Umbilical cord (tissue), 2 donors: ENCODE results near the gene FPR2. TPM values are rescaled to one million over a fixed set of nuclear protein-coding genes. Genes with fewer than 3 reads are reported as not detected.
A peak's percentile ranks its signal among the peaks of the same experiment; 100 is the strongest.
"Not testable (repeated sequence)": the region's sequence is repeated elsewhere in the genome, so short reads cannot be mapped to it uniquely, and the experiment has no call there.

Source experiments
- DNase-seq: peaks from one replicate; pipeline ENCODE4 v3.0.0-alpha.2; 2015; ENCODE audit warnings: low spot score
- total RNA-seq: library from RNA; depleted of rRNA; stranded (reverse); fragments of >200 nt; gene quantifications from one replicate; pipeline ENCODE4 v1.2.3, GENCODE V29; 2014; ENCODE audit warnings: low replicate concordance; ENCODE audit not compliant: insufficient read depth

FPR2 gene
- total RNA-seq, 1 donor from 2014 or later: 7.0 TPM

DNA sequence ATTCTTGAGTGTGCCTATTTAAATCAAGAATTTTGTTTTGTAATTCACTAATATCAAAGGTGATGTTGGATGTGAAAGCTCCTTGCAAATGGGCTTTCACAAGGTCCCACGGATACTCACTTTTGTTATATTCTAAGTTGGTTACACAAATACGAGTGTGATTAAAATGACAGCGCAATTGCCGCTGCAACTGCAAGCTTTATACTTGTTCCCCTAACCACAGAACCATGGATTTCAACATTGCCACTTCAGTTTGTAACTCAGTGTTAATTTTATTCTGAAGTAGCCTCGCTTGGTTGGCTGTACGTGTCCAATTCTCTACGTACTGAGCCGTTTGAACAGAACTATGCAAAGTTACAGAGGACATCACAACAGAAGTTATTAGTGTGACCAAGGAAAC, 44.4 kb downstream of the FPR2 start:
- DNase-seq: not testable (repeated sequence)

DNA sequence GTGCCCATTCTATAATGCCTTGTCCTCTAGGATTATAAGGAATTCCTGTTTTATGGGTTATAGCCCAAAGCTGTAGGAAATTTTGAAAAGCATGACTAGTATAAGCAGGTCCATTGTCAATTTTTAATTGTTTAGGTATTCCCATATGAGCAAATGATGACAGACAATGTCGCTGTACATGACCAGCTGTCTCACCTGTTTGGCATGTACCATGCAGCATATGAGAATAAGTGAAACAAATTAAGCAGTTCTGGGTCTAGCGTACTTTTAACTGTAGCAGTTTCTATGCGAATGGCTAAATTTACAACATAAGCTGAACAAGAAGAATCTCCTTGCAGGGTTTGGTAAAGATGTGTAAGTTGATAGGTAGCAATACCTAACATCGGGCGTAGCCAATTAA, 45.6 kb downstream of the FPR2 start:
- DNase-seq: not testable (repeated sequence)

DNA sequence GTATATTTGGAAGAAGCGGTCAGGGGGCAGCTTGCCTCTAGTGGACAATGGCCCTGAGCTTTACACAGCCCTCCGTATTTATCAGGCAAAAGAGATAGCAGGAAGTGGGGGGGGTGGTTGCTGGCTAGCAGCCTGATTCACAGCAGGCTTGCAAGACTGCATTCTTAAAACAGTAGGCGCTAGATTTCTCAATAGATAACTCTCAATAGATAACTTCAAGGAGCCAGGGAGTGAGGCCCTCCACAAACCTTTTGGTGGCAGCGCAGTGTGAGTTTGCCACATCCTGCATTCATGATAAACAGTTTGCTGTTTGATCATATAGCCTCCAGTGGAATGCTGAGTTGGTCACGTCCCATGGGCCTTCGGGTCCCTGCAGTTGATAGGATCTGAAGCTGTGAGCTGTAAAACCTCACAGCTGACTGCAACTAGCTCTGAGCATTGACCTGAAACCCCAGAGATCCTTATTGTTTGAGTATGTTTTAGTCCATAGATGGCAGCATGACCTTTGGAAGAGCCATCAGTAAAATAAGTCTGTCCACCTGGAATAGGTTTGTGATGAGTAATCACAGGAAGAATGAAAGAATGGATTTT, 46.2 kb downstream of the FPR2 start:
- no peak for DNase-seq

DNA sequence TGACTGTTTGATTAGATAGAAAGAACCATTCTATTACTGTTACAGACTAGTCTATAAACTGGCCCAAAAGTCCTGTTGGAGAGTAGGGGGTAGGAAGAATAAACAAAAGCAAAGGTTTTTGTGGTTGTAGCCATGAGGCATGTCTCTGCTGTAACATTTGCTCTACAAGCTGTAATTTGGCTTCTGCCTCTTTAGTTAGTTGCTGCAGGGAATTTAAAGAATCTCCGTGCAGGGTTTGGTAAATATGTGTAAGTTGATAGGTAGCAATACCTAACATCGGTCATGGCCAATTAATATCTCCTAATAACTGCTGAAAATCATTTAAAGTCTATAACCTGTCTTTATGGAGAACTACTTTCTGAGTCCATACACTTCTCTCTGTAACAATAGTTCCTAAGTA, 46.9 kb downstream of the FPR2 start:
- no peak for DNase-seq

DNA sequence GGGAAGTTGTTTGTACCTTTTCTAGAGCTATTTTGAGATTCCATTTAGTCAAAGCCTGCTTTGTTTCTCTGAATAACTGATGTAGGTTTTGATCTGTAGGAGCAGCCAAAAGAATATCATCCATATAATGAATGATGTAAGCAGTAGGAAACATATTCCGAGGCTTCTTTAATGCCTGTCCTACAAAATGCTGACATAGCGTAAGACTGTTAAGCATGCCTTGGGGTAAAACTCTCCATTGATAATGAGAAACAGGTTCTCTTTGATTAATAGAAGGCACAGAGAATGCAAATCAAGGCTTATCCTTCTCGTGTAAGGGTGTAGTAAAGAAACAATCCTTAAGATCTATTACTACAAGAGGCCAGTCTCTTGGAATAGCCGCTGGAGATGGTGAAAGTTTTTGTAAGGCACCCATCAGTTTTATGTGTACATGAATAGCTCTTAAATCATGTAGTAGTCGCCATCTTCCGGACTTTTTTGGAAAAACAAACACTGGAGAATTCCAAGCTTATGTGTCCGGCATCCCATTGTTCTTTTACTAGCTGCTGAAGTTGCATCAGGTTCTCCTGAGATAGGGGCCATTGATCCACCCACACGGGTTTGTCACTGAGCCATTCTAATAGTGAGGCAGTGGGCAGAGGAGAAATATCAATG, 47.5 kb downstream of the FPR2 start:
- DNase-seq: no peak

DNA sequence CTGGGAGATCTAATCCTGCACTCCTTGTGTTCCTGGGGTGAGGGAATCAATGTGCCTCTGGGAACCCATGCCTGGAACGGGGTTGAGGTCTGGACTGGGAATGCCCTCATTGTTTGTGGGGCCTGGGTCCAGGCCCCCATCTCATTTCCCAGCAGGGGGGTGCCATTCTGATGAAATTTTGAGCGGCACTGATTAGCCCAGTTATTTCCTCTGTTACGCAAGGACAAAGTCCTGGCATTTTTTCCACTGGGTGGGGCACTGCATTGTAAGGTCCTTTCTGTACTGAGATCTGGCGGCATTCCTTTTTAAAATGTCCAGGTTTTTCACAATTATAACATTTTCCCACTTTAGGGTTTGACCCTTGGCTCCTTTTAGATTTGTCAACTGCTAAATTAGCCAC, 48.8 kb downstream of the FPR2 start:
- DNase-seq: no peak

DNA sequence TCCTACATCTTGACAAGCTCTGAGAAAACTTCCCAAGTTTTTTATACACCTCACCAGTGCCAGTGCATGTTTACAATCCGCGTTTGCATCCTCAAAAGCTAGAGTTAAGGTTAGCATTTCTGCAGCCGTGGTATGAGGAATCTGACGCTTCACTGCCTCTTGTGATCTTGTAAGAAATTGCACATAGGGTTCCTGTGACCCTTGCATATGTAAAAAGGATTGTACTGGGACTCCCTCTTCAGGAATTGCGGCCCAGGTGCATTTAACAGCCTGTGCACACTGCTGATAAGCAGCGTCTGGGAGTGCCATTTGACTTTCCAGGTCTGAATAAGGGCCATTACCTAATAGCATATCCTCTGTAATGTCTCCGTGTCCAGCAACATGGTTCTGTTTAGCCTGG, 49.2 kb downstream of the FPR2 start:
- no peak for DNase-seq

DNA sequence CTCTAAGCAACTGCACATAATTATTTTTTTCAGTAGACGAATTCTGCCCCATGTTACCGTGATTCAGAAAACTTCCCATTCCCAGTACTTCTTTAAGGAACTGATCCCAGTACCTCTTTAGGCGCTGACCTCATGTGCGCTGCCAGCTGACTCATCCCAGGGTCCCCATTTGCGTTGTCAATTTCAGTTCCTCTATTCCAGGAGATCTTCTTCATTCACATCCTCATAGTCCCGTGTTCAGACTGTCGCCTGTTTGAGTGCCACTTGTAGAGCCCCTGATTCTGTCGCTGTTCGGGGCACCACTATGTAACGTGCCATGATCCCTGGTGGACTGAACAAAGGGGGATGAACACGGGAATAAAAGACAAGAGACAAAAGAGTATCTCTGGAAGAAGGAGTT, 50.4 kb downstream of the FPR2 start:
- peak; percentile 44 for DNase-seq

DNA sequence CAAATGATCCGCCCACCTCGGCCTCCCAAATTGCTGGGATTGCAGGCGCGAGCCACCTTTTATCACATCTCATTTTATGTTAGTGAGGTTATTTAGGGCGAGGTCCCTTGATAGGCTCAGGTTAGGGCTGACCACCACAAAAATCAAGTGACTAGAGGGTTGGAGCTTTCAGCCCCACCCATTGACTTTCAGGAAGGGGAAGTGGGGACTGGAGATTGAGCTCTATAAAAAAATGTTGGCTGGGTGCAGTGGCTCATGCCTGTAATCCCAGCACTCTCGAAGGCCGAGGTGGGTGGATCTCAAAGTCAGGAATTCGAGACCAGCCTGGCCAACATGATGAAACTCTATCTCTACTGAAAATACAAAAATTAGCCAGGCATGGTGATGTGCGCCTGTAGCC, 54.1 kb downstream of the FPR2 start:
- DNase-seq: no peak

DNA sequence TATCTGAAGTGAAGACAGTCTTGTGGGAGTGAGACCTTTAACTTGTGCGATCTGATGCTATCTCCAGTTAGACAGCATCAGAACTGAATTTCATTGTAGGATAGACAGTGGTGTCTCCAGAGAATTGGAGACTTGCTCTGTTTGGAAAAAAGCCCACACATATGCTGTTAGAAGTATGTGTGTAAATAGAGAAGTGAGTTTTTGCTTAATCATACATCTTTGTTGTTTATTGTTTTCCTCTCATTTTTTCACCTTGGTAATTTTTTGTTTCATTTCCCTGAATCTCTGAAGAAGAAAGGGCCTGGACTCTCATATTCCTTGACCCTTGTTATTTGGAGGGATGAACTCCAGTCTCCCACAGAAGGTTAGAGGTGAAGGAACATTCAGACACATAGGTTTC, 55.7 kb downstream of the FPR2 start:
- DNase-seq: no peak

DNA sequence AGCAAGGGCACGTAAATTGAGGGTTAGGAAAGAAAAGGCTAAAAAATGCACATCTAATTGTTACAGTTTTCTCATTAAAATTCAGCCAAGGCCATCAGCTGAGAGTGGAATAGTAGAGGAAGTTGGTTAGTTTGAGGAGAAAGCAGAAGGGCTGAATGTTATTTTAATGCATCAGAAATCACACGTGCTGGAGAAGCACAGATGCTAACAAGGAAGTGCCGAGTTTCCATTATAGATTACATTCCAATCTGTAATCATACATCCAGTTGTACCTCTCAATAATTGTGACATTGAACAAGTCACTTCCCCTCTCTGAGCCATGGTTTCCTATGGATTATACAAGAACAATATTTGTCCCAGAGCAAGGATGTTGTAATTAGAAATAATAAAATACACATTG, 59.0 kb downstream of the FPR2 start:
- DNase-seq: no peak

Other genes starting within 250 kb of the FPR2 start
- gene SIGLEC6, start 229.5 kb upstream of the FPR2 start, total RNA-seq: not detected
- gene ZNF175, start 189.9 kb upstream of the FPR2 start, total RNA-seq: 17.3 TPM
- gene SIGLEC5, start 130.8 kb upstream of the FPR2 start, total RNA-seq: not detected
- 3.6 TPM for gene SIGLEC14, start 114.4 kb upstream of the FPR2 start, total RNA-seq
- gene SPACA6, start 67.8 kb upstream of the FPR2 start, total RNA-seq: 27.9 TPM
- not detected for gene HAS1, start 37.2 kb upstream of the FPR2 start, total RNA-seq
- gene FPR1, start 9.3 kb upstream of the FPR2 start, total RNA-seq: 13.5 TPM
- 2.6 TPM for gene FPR3, start 34.0 kb downstream of the FPR2 start, total RNA-seq
- gene ZNF577, start 126.8 kb downstream of the FPR2 start, total RNA-seq: 45.0 TPM
- gene ZNF649, start 143.8 kb downstream of the FPR2 start, total RNA-seq: 10.8 TPM
- gene ZNF613, start 166.3 kb downstream of the FPR2 start, total RNA-seq: 11.8 TPM
- gene ZNF350, start 225.7 kb downstream of the FPR2 start, total RNA-seq: 13.2 TPM
- 18.1 TPM for gene ZNF615, start 247.0 kb downstream of the FPR2 start, total RNA-seq